Gastrocnemius medialis (tissue), 4 donors: ENCODE results near the gene LYRM9.
"Not testable (repeated sequence)": the region's sequence is repeated elsewhere in the genome, so short reads cannot be mapped to it uniquely, and the experiment has no call there.

Experiments
- POLR2A ChIP-seq, 2 donors: fragments of 450-650 bp; IDR thresholded peaks; one replicate each; pipeline ENCODE4 v1.6.1; 2017; ENCODE audit warnings: antibody characterized with exemption in 2 of 2, mild to moderate bottlenecking in 2 of 2, moderate library complexity in 2 of 2
- TF ChIP-seq, protein P1 (sequence below), 5 experiments: fragments of 450-650 bp in 3 of 5; fragments of 200-600 bp in 2 of 5; sonication (generic) in 2 of 5; IDR thresholded peaks in 4 of 5; conservative IDR thresholded peaks in 1 of 5; 1 replicate in 4 of 5; 2 replicates in 1 of 5; pipeline ENCODE4 v1.5.1; 2016 to 2019; ENCODE audit warnings: antibody characterized with exemption in 5 of 5, mild to moderate bottlenecking in 3 of 5, moderate library complexity in 3 of 5

DNA sequence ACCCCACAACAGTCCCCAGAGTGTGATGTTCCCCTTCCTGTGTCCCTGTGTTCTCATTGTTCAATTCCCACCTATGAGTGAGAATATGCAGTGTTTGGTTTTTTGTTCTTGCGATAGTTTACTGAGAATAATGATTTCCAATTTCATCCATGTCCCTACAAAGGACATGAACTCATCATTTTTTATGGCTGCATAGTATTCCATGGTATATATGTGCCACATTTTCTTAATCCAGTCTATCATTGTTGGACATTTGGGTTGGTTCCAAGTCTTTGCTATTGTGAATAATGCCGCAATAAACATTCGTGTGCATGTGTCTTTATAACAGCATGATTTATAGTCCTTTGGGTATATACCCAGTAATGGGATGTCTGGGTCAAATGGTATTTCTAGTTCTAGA lies 19.1 kb upstream of the LYRM9 start:
- TF ChIP-seq, protein P1, sequence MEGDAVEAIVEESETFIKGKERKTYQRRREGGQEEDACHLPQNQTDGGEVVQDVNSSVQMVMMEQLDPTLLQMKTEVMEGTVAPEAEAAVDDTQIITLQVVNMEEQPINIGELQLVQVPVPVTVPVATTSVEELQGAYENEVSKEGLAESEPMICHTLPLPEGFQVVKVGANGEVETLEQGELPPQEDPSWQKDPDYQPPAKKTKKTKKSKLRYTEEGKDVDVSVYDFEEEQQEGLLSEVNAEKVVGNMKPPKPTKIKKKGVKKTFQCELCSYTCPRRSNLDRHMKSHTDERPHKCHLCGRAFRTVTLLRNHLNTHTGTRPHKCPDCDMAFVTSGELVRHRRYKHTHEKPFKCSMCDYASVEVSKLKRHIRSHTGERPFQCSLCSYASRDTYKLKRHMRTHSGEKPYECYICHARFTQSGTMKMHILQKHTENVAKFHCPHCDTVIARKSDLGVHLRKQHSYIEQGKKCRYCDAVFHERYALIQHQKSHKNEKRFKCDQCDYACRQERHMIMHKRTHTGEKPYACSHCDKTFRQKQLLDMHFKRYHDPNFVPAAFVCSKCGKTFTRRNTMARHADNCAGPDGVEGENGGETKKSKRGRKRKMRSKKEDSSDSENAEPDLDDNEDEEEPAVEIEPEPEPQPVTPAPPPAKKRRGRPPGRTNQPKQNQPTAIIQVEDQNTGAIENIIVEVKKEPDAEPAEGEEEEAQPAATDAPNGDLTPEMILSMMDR (IDR thresholded peaks at IDR 0.05 in 4 of 5, conservative IDR thresholded peaks at IDR 0.05 in 1 of 5), result not testable (repeated sequence)
- not testable (repeated sequence) for TF ChIP-seq POLR2A (IDR thresholded peaks at IDR 0.05)
